ENCODE measurements around the gene WLS.

The WLS gene

GRCh38 chr1:68218490-68218889, 13.8 kb downstream of the WLS start:
- no peak overlapping the region for H3K27ac Mint-ChIP-seq
- DNase-seq (ENCODE audit: low spot score) = no peak
- H3K9me3 Mint-ChIP-seq = no peaks in the 10 kb centered on the region
- H3K4me1 Mint-ChIP-seq (ENCODE audit: low read depth) = no peaks in the 10 kb centered on the region
- no peaks in the 10 kb centered on the region for H3K36me3 Mint-ChIP-seq (ENCODE audit: low read depth)
- peaks cover 2% of the 10 kb centered on the region for H3K27me3 Mint-ChIP-seq (ENCODE audit: low read depth)
- no peak overlapping the region for H3K4me3 Mint-ChIP-seq

DNA sequence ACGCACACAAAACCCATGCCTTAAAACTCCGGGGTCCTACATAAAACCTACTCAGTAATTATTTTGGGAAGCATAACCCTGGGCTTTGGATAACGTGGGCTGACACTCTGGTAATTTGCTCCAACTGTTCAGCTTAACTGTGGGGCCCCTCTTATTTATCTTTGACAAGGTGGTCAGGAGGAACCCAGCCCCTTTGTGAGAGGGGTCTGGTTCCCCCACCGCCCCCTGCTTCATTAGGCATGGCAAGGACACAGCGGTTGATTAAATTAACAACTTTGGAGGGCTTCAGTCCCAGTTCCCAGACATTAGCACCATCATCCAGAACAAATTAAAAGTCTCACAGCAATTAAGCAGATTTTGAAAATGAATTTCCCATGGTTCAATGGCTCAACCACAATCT, 14.7 kb downstream of the WLS start:
- H3K4me3 Mint-ChIP-seq = no peak overlapping the region
- no peaks in the 10 kb centered on the region for H3K9me3 Mint-ChIP-seq
- no peaks in the 10 kb centered on the region for H3K4me1 Mint-ChIP-seq (ENCODE audit: low read depth)
- H3K27ac Mint-ChIP-seq = no peak overlapping the region
- no peaks in the 10 kb centered on the region for H3K36me3 Mint-ChIP-seq (ENCODE audit: low read depth)
- no peak for DNase-seq (ENCODE audit: low spot score)
- H3K27me3 Mint-ChIP-seq (ENCODE audit: low read depth) = peaks cover 2% of the 10 kb centered on the region

GRCh38 chr1:68217060-68217554, 15.2 kb downstream of the WLS start:
- Mint-ChIP-seq H3K4me1 (ENCODE audit: low read depth) (no peaks in the 10 kb centered on the region), H3K27me3 (ENCODE audit: low read depth) (peaks cover 2% of the 10 kb centered on the region), H3K9me3 (no peaks in the 10 kb centered on the region), H3K4me3 (no peak overlapping the region), H3K36me3 (ENCODE audit: low read depth) (no peaks in the 10 kb centered on the region), H3K27ac (no peak overlapping the region)
- no peak for DNase-seq (ENCODE audit: low spot score)

DNA sequence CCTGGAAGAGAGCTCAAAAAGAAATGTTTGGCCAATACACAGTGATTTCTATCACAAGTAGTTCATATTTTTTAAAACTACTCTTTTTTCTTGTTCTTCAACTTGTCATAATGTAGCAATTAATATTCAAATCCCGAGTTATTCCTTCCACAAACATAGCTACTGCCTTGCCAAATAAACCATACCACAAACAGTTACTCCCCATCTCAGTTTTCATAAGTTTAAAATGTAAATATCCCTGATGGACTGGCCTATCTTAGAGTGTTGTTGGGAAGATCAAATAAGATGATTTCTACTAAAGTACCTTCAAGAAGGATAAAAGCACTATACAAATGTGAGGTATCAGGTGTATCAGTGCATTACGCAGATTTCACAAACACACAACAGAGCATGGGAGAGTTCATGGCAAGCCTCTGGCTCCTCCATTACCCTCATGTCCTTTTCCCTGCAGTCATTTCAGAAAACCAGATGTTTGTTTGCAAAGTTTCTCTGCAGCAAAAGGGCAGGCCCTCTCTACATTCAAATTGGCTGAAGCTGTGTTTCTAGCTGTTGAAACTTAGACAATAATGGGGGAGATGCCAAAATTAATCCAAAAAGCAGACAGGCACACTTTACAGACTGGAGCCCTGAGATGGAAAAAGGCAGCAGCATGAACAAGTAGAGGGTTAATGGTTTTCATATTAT, 16.1 kb downstream of the WLS start:
- Mint-ChIP-seq H3K9me3 (no peaks in the 10 kb centered on the region), H3K36me3 (ENCODE audit: low read depth) (no peaks in the 10 kb centered on the region), H3K4me1 (ENCODE audit: low read depth) (no peaks in the 10 kb centered on the region), H3K27me3 (ENCODE audit: low read depth) (peaks cover 2% of the 10 kb centered on the region), H3K4me3 (no peak overlapping the region), H3K27ac (no peak overlapping the region)
- no peak for DNase-seq (ENCODE audit: low spot score)

GRCh38 chr1:68213843-68214242, 18.5 kb downstream of the WLS start:
- DNase-seq (ENCODE audit: low spot score) = no peak
- H3K27me3 Mint-ChIP-seq (ENCODE audit: low read depth) = peaks cover 4% of the 10 kb centered on the region
- H3K27ac Mint-ChIP-seq = no peak overlapping the region
- H3K4me3 Mint-ChIP-seq = no peak overlapping the region
- H3K4me1 Mint-ChIP-seq (ENCODE audit: low read depth) = no peaks in the 10 kb centered on the region
- H3K36me3 Mint-ChIP-seq (ENCODE audit: low read depth) = no peaks in the 10 kb centered on the region
- H3K9me3 Mint-ChIP-seq = no peaks in the 10 kb centered on the region

DNA sequence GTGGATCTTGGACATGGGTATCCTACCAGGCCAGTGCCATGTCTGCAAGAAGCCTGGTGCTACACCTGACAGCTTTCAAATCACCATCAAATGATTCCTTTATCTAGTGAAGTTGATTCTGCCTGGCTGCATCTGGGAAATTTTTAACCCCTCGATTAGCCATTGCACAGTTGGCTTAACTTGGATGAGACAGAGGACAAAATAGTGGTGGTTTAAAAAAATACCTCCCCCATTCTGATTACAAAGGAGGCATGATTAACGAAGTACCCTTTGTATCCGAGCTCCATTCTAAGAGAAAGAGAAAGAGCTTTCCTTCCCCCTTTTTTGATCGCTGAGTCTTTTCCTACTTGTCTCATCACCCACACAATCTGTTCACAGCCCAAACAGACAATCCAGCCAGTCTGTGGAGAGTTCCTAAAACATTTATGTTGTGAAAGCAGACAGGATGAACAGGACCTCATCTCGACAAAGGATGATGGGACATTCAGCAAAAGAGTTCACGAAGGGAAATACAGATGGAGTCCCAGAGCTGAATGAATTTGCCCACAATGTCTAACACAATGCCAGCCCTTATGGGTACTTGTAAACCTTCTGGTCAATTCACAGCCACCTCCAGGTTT, 20.5 kb downstream of the WLS start:
- H3K36me3 Mint-ChIP-seq (ENCODE audit: low read depth) = no peaks in the 10 kb centered on the region
- no peaks in the 10 kb centered on the region for H3K9me3 Mint-ChIP-seq
- DNase-seq (ENCODE audit: low spot score) = no peak
- no peak overlapping the region for H3K27ac Mint-ChIP-seq
- no peak overlapping the region for H3K4me3 Mint-ChIP-seq
- peaks cover 4% of the 10 kb centered on the region for H3K27me3 Mint-ChIP-seq (ENCODE audit: low read depth)
- no peaks in the 10 kb centered on the region for H3K4me1 Mint-ChIP-seq (ENCODE audit: low read depth)

- no peaks in the 10 kb centered on the region for H3K9me3 Mint-ChIP-seq
- no peaks in the 10 kb centered on the region for H3K36me3 Mint-ChIP-seq (ENCODE audit: low read depth)
- no peak overlapping the region for H3K27ac Mint-ChIP-seq
- H3K4me1 Mint-ChIP-seq (ENCODE audit: low read depth) = no peaks in the 10 kb centered on the region
- DNase-seq (ENCODE audit: low spot score) = no peak
- peaks cover 4% of the 10 kb centered on the region for H3K27me3 Mint-ChIP-seq (ENCODE audit: low read depth)
- H3K4me3 Mint-ChIP-seq = no peak overlapping the region
These were observed 21.5 kb downstream of the WLS start for GRCh38 chr1:68210829-68211228.

GRCh38 chr1:68210027-68210426, 22.3 kb downstream of the WLS start:
- peaks cover 4% of the 10 kb centered on the region for H3K27me3 Mint-ChIP-seq (ENCODE audit: low read depth)
- no peaks in the 10 kb centered on the region for H3K4me1 Mint-ChIP-seq (ENCODE audit: low read depth)
- H3K9me3 Mint-ChIP-seq = no peaks in the 10 kb centered on the region
- H3K36me3 Mint-ChIP-seq (ENCODE audit: low read depth) = no peaks in the 10 kb centered on the region
- H3K27ac Mint-ChIP-seq = no peak overlapping the region
- no peak for DNase-seq (ENCODE audit: low spot score)
- H3K4me3 Mint-ChIP-seq = no peak overlapping the region

DNA sequence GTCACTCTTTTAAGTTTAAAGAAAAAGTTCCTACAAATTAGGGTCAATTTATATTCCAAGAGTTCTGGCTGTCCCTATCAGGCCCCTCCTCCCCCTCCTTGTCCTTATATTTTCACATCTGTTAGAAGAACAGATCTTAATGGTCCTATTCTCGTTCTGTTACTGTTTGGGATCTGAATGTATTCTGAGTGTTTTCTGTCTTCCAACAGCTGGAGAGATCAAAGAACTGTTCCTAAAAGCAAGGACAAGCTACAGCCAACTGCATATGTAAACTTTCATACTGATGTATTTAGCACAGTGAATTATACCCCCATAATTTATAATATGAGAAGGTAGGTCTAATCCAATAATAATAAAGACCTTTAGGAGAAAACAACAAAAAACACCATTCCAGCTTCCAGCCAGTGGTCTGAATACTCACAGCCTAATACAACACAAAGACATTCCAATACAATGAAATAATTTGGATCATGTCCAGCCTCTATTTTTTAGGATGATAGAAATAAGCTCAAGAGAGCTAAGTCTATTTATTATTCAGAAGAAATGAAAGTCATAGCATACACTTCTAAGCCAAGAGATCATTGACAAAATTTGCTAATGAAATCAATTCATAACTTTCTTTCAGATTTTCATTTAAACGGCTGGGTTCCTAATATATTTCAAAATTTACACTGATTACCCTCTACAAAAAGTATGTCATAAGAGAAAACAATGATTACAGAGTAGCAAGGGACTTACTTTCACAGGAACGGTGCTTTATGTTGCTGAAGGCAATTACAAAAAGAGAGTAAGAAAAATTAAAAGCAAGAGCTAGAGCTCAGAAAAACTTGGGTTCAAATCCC, 25.3 kb downstream of the WLS start:
- Mint-ChIP-seq H3K27ac (no peak overlapping the region), H3K9me3 (no peaks in the 10 kb centered on the region), H3K4me3 (no peak overlapping the region), H3K4me1 (ENCODE audit: low read depth) (no peaks in the 10 kb centered on the region), H3K36me3 (ENCODE audit: low read depth) (no peaks in the 10 kb centered on the region), H3K27me3 (ENCODE audit: low read depth) (peaks cover 4% of the 10 kb centered on the region)
- DNase-seq (ENCODE audit: low spot score) = no peak

GRCh38 chr1:68205794-68206358, 26.4 kb downstream of the WLS start:
- H3K36me3 Mint-ChIP-seq (ENCODE audit: low read depth) = no peaks in the 10 kb centered on the region
- H3K27ac Mint-ChIP-seq = no peak overlapping the region
- H3K4me1 Mint-ChIP-seq (ENCODE audit: low read depth) = no peaks in the 10 kb centered on the region
- no peaks in the 10 kb centered on the region for H3K9me3 Mint-ChIP-seq
- no peak overlapping the region for H3K4me3 Mint-ChIP-seq
- DNase-seq (ENCODE audit: low spot score) = no peak
- H3K27me3 Mint-ChIP-seq (ENCODE audit: low read depth) = peaks cover 4% of the 10 kb centered on the region

GRCh38 chr1:68204977-68205630, 27.2 kb downstream of the WLS start:
- no peak overlapping the region for H3K4me3 Mint-ChIP-seq
- no peaks in the 10 kb centered on the region for H3K4me1 Mint-ChIP-seq (ENCODE audit: low read depth)
- DNase-seq (ENCODE audit: low spot score) = no peak
- no peak overlapping the region for H3K27ac Mint-ChIP-seq
- no peaks in the 10 kb centered on the region for H3K36me3 Mint-ChIP-seq (ENCODE audit: low read depth)
- no peaks in the 10 kb centered on the region for H3K9me3 Mint-ChIP-seq
- peaks cover 4% of the 10 kb centered on the region for H3K27me3 Mint-ChIP-seq (ENCODE audit: low read depth)

DNA sequence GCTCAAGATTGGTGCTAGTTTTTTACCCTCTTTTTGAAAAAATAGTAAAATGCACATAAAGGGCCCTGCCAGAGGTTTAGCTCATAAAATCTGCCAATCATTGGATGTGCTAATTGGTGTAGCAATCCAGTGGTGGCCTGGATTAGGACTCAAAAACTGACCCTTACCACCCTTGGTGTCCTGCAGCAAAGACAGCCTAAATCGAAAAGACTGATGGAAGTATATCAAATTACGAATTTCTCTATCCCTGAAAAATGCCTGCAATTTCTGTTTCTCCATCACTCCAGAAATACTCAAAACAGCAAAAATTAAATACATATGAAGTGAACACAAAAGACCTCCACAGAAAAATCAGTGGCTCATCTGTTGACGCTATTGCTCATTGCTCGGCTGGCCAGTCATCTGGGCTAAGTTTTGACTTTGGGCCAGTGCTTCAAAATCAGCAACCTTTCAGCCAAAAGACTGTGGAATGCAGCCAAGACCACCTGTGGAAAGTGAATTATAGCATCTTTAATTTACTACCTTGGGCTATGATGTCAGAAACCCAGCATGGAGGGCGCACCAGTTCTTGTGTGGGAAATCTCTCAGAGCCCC, 30.0 kb downstream of the WLS start:
- no peaks in the 10 kb centered on the region for H3K9me3 Mint-ChIP-seq
- H3K4me3 Mint-ChIP-seq = no peak overlapping the region
- H3K36me3 Mint-ChIP-seq (ENCODE audit: low read depth) = no peaks in the 10 kb centered on the region
- H3K27ac Mint-ChIP-seq = no peak overlapping the region
- peaks cover 2% of the 10 kb centered on the region for H3K27me3 Mint-ChIP-seq (ENCODE audit: low read depth)
- no peak for DNase-seq (ENCODE audit: low spot score)
- H3K4me1 Mint-ChIP-seq (ENCODE audit: low read depth) = no peaks in the 10 kb centered on the region

- Mint-ChIP-seq H3K27me3 (ENCODE audit: low read depth) (no peaks in the 10 kb centered on the region), H3K4me3 (no peak overlapping the region), H3K36me3 (ENCODE audit: low read depth) (no peaks in the 10 kb centered on the region), H3K27ac (no peak overlapping the region), H3K9me3 (no peaks in the 10 kb centered on the region), H3K4me1 (ENCODE audit: low read depth) (no peaks in the 10 kb centered on the region)
- DNase-seq (ENCODE audit: low spot score) = no peak
These were observed 30.6 kb downstream of the WLS start for GRCh38 chr1:68201546-68202238.
